ENCODE results near the gene KAT6B. TPM values are rescaled to one million over a fixed set of nuclear protein-coding genes. Genes with fewer than 3 reads are reported as not detected.

The KAT6B gene
- polyA plus RNA-seq, 1 donor from 2014 or later = 11.5 TPM

DNA sequence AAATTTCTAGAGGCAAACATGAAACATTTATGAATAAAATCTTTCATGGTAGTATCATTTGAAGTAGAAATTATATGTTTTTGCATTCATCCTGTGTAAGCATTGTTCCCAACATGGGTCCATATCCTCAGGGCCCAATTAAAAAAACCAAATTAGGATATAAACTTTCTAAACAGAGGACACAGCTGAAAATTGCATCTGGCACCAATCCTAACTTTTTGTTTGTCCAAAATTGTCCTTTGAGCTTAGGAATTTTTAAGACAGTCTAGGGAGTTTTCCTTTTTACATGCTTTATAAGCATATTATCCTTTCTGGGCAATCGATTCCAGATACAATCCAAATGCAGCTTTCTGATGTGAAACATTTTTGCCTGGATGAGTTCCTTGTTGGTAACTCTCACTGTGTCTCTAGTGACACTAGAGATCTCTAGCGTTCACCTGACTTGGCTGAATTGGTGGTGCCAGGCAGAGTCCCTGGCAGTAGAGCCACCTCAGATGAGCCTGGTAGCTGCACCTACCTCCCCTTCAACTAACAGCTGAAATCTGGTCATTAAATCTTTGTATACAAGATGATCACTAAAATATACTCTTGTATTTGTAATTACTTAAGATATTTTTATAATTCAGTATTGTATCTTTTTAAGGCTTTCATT lies 147.5 kb downstream of the KAT6B start:
- TF ChIP-seq EP300 (conservative IDR thresholded peaks at IDR 0.05; ENCODE audit: poor library complexity, severe bottlenecking) (no peak), SMC3 (conservative IDR thresholded peaks at IDR 0.05; ENCODE audit: poor library complexity) (no peak), POLR2AphosphoS5 (IDR thresholded peaks at IDR 0.05) (no peak)

DNA sequence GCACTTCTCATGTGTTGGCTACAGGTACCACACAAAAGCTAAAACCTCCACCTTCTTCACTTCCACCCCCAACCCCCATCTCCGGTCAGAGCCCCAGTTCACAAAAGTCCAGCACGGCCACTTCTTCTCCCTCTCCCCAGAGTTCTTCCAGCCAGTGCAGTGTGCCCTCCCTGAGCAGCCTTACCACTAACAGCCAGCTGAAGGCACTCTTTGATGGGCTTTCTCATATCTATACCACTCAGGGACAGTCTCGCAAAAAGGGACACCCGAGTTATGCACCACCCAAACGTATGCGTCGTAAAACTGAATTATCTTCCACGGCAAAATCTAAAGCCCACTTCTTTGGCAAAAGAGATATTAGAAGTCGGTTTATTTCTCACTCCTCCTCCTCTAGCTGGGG lies 149.4 kb downstream of the KAT6B start:
- H3K9me2 ChIP-seq (ENCODE audit: insufficient read depth, low read length) = no peaks in the 10 kb centered on the region
- peaks cover 3% of the 10 kb centered on the region for H3K36me3 ChIP-seq (ENCODE audit: insufficient read depth, low read length)
- H3K9me3 ChIP-seq (ENCODE audit: low read length) = no peaks in the 10 kb centered on the region
- TF ChIP-seq EZH2 (IDR thresholded peaks at IDR 0.05; ENCODE audit: borderline replicate concordance, insufficient read depth, low read length, poor library complexity, severe bottlenecking) (no peak), RAD21 (conservative IDR thresholded peaks at IDR 0.05) (no peak), MXI1 (conservative IDR thresholded peaks at IDR 0.05; ENCODE audit: poor library complexity, severe bottlenecking) (no peak), SMC3 (conservative IDR thresholded peaks at IDR 0.05; ENCODE audit: poor library complexity) (no peak), EP300 (conservative IDR thresholded peaks at IDR 0.05; ENCODE audit: poor library complexity, severe bottlenecking) (no peak), POLR2AphosphoS5 (IDR thresholded peaks at IDR 0.05) (no peak), TAF1 (IDR thresholded peaks at IDR 0.05; ENCODE audit: low read depth) (no peak)
- TF ChIP-seq, protein P1, sequence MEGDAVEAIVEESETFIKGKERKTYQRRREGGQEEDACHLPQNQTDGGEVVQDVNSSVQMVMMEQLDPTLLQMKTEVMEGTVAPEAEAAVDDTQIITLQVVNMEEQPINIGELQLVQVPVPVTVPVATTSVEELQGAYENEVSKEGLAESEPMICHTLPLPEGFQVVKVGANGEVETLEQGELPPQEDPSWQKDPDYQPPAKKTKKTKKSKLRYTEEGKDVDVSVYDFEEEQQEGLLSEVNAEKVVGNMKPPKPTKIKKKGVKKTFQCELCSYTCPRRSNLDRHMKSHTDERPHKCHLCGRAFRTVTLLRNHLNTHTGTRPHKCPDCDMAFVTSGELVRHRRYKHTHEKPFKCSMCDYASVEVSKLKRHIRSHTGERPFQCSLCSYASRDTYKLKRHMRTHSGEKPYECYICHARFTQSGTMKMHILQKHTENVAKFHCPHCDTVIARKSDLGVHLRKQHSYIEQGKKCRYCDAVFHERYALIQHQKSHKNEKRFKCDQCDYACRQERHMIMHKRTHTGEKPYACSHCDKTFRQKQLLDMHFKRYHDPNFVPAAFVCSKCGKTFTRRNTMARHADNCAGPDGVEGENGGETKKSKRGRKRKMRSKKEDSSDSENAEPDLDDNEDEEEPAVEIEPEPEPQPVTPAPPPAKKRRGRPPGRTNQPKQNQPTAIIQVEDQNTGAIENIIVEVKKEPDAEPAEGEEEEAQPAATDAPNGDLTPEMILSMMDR (IDR thresholded peaks at IDR 0.05; ENCODE audit: poor library complexity, severe bottlenecking) = no peak
- TF ChIP-seq, protein P2, sequence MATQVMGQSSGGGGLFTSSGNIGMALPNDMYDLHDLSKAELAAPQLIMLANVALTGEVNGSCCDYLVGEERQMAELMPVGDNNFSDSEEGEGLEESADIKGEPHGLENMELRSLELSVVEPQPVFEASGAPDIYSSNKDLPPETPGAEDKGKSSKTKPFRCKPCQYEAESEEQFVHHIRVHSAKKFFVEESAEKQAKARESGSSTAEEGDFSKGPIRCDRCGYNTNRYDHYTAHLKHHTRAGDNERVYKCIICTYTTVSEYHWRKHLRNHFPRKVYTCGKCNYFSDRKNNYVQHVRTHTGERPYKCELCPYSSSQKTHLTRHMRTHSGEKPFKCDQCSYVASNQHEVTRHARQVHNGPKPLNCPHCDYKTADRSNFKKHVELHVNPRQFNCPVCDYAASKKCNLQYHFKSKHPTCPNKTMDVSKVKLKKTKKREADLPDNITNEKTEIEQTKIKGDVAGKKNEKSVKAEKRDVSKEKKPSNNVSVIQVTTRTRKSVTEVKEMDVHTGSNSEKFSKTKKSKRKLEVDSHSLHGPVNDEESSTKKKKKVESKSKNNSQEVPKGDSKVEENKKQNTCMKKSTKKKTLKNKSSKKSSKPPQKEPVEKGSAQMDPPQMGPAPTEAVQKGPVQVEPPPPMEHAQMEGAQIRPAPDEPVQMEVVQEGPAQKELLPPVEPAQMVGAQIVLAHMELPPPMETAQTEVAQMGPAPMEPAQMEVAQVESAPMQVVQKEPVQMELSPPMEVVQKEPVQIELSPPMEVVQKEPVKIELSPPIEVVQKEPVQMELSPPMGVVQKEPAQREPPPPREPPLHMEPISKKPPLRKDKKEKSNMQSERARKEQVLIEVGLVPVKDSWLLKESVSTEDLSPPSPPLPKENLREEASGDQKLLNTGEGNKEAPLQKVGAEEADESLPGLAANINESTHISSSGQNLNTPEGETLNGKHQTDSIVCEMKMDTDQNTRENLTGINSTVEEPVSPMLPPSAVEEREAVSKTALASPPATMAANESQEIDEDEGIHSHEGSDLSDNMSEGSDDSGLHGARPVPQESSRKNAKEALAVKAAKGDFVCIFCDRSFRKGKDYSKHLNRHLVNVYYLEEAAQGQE (IDR thresholded peaks at IDR 0.05; ENCODE audit: borderline replicate concordance) = no peak
- no peaks in the 10 kb centered on the region for H4K20me1 ChIP-seq (ENCODE audit: insufficient read depth)
- no peaks in the 10 kb centered on the region for H3K27me3 ChIP-seq (ENCODE audit: insufficient read depth, low read depth, low read length)
- H3K79me2 ChIP-seq (replicated peaks; ENCODE audit: insufficient read depth, low read length) = peaks cover 5% of the 10 kb centered on the region
- no peak overlapping the region for H3K9ac ChIP-seq (ENCODE audit: low read length)
- no peaks in the 10 kb centered on the region for H3F3A ChIP-seq (ENCODE audit: insufficient read depth, low read length, poor library complexity, severe bottlenecking)
- no peak overlapping the region for H3K27ac ChIP-seq (ENCODE audit: low read length)
- no peak overlapping the region for H3K4me3 ChIP-seq (ENCODE audit: low read length)
- no peak overlapping the region for H2AFZ ChIP-seq (ENCODE audit: low read depth, low read length)
- H3K4me2 ChIP-seq (ENCODE audit: low read length) = no peak overlapping the region

More for the DNA sequence above, 147.5 kb downstream of the KAT6B start:
- Histone ChIP-seq H3K4me2 (ENCODE audit: low read length) (no peak overlapping the region), H3K9me2 (ENCODE audit: insufficient read depth, low read length) (no peaks in the 10 kb centered on the region), H3K79me2 (replicated peaks; ENCODE audit: insufficient read depth, low read length) (peaks cover 13% of the 10 kb centered on the region), H2AFZ (ENCODE audit: low read depth, low read length) (no peak overlapping the region), H3K27me3 (ENCODE audit: insufficient read depth, low read depth, low read length) (no peaks in the 10 kb centered on the region), H3F3A (ENCODE audit: insufficient read depth, low read length, poor library complexity, severe bottlenecking) (no peaks in the 10 kb centered on the region), H3K36me3 (ENCODE audit: insufficient read depth, low read length) (no peaks in the 10 kb centered on the region), H3K27ac (ENCODE audit: low read length) (no peak overlapping the region), H4K20me1 (ENCODE audit: insufficient read depth) (no peaks in the 10 kb centered on the region), H3K9ac (ENCODE audit: low read length) (no peak overlapping the region), H3K4me3 (ENCODE audit: low read length) (no peak overlapping the region), H3K9me3 (ENCODE audit: low read length) (no peaks in the 10 kb centered on the region)
